GM12892 (cell line): ENCODE data around the gene FER.

Experiments
- POLR2A ChIP-seq: IDR thresholded peaks from 2 replicates; pipeline ENCODE4 v1.6.1; 2011; ENCODE audit warnings: low read depth, low read length, control low read depth
- POLR2AphosphoS5 ChIP-seq: IDR thresholded peaks from 2 replicates; pipeline ENCODE4 v1.6.1; 2011; ENCODE audit warnings: low read depth, low read length, control low read depth
- TAF1 ChIP-seq: IDR thresholded peaks from 2 replicates; pipeline ENCODE4 v1.6.1; 2011; ENCODE audit warnings: low read depth, mild to moderate bottlenecking, control low read depth, low read length, borderline replicate concordance

GRCh38 chr5:108876451-108876850 lies 128.8 kb downstream of the FER start:
- TF ChIP-seq POLR2A (no peak), POLR2AphosphoS5 (no peak), TAF1 (no peak)
